Measurements from ENCODE around the gene PCDHGC5.

DNA sequence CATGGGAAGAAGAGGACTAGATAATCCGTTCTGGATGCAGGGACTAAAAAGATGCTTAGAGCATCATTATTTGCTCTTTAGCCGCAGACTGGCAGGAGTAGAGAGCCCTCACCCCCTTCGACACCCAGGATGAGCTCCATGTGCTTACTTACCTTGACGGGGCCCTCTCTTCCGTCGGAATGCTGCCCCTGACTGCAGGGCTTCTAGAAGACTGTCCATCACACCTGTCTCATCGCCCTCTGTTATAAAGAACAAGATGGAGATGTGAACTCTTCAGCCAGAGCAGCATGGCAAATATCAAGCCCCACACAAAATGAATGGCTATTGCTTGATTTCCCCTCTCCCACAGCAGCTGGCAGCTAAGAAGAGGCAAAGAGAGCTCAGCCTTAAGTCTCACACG lies 35.1 kb downstream of the PCDHGC5 start:
- TF ChIP-seq, protein P1, sequence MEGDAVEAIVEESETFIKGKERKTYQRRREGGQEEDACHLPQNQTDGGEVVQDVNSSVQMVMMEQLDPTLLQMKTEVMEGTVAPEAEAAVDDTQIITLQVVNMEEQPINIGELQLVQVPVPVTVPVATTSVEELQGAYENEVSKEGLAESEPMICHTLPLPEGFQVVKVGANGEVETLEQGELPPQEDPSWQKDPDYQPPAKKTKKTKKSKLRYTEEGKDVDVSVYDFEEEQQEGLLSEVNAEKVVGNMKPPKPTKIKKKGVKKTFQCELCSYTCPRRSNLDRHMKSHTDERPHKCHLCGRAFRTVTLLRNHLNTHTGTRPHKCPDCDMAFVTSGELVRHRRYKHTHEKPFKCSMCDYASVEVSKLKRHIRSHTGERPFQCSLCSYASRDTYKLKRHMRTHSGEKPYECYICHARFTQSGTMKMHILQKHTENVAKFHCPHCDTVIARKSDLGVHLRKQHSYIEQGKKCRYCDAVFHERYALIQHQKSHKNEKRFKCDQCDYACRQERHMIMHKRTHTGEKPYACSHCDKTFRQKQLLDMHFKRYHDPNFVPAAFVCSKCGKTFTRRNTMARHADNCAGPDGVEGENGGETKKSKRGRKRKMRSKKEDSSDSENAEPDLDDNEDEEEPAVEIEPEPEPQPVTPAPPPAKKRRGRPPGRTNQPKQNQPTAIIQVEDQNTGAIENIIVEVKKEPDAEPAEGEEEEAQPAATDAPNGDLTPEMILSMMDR (IDR thresholded peaks at IDR 0.05): no peak
- TF ChIP-seq EZH2phosphoT487 (IDR thresholded peaks at IDR 0.05): no peak

Measured in neural progenitor cell (in vitro differentiated cells).